Activated T-helper 1 cell treated with anti-CD3 and anti-CD28 coated beads, Interleukin-2, amount 50 U/mL, for 16 hours (primary cell): ENCODE measurements around the gene PTPRH.
"Not testable (repeated sequence)": the region's sequence is repeated elsewhere in the genome, so short reads cannot be mapped to it uniquely, and the experiment has no call there.

Experiments used
- DNase-seq, 2 donors: peaks; one replicate each; pipeline ENCODE4 v3.0.0-alpha.2; 2020; ENCODE audit warnings: low read depth in 1 of 2, low spot score in 1 of 2

Gene PTPRH

GRCh38 chr19:55227241-55228014 lies 18.1 kb upstream of the PTPRH start:
- DNase-seq, result no peak

GRCh38 chr19:55226788-55227187 lies 17.5 kb upstream of the PTPRH start:
- DNase-seq, result no peak

GRCh38 chr19:55226273-55226672 lies 17.0 kb upstream of the PTPRH start:
- no peak for DNase-seq

GRCh38 chr19:55225415-55225958 lies 16.2 kb upstream of the PTPRH start:
- DNase-seq, result no peak

- DNase-seq, result not testable (repeated sequence)
These were observed 15.5 kb upstream of the PTPRH start for GRCh38 chr19:55224679-55225414.

- DNase-seq, result no peak
These were observed 14.9 kb upstream of the PTPRH start for GRCh38 chr19:55224038-55224665.

GRCh38 chr19:55223291-55224037 lies 14.2 kb upstream of the PTPRH start:
- no peak for DNase-seq

- no peak for DNase-seq
These were observed 11.2 kb upstream of the PTPRH start for GRCh38 chr19:55220525-55220924.

- DNase-seq, result no peak
These were observed 7.3 kb upstream of the PTPRH start for GRCh38 chr19:55216461-55217198.

GRCh38 chr19:55213547-55213946 lies 4.2 kb upstream of the PTPRH start:
- no peak for DNase-seq

GRCh38 chr19:55212447-55212846 lies 3.1 kb upstream of the PTPRH start:
- no peak for DNase-seq

- DNase-seq, result no peak
These were observed 582 bp upstream of the PTPRH start for GRCh38 chr19:55209693-55210472.

GRCh38 chr19:55206664-55207500 lies 2.4 kb downstream of the PTPRH start:
- DNase-seq, result no peak

- DNase-seq, result not testable (repeated sequence)
These were observed 7.1 kb downstream of the PTPRH start for GRCh38 chr19:55202199-55202598.

GRCh38 chr19:55199620-55200204 lies 9.6 kb downstream of the PTPRH start:
- no peak for DNase-seq

- no peak for DNase-seq
These were observed 10.7 kb downstream of the PTPRH start for GRCh38 chr19:55198651-55199050.

- no peak for DNase-seq
These were observed 11.8 kb downstream of the PTPRH start for GRCh38 chr19:55197528-55197927.

GRCh38 chr19:55196803-55197202 lies 12.5 kb downstream of the PTPRH start:
- no peak for DNase-seq
